ENCODE measurements around the gene UPK2. TPM values are rescaled to one million over a fixed set of nuclear protein-coding genes. Genes with fewer than 3 reads are reported as not detected.

Gene UPK2
- polyA plus RNA-seq, 3 donors: 3.5 to 6.0 (median 5.9) TPM

- no peak for DNase-seq (ENCODE audit: extremely low read depth in 1 of 11, low read depth in 9 of 11, low spot score in 4 of 11)
Observed at GRCh38 chr11:118915396-118915795, 40.7 kb upstream of the UPK2 start.

GRCh38 chr11:118915941-118916841 is 39.9 kb upstream of the UPK2 start:
- DNase-seq (ENCODE audit: extremely low read depth in 1 of 11, low read depth in 9 of 11, low spot score in 4 of 11): no peak

GRCh38 chr11:118916842-118917388 is 39.2 kb upstream of the UPK2 start:
- no peak for DNase-seq (ENCODE audit: extremely low read depth in 1 of 11, low read depth in 9 of 11, low spot score in 4 of 11)

- DNase-seq (ENCODE audit: extremely low read depth in 1 of 11, low read depth in 9 of 11, low spot score in 4 of 11): no peak
Observed at GRCh38 chr11:118917481-118918127, 38.5 kb upstream of the UPK2 start.

GRCh38 chr11:118918128-118918685 is 37.9 kb upstream of the UPK2 start:
- DNase-seq (ENCODE audit: extremely low read depth in 1 of 11, low read depth in 9 of 11, low spot score in 4 of 11): peak in 5 of 11 donors; percentile 74 to 91 (median 88)

GRCh38 chr11:118918686-118919280 is 37.3 kb upstream of the UPK2 start:
- DNase-seq (ENCODE audit: extremely low read depth in 1 of 11, low read depth in 9 of 11, low spot score in 4 of 11): no peak

GRCh38 chr11:118921121-118921928 is 34.8 kb upstream of the UPK2 start:
- DNase-seq (ENCODE audit: extremely low read depth in 1 of 11, low read depth in 9 of 11, low spot score in 4 of 11): no peak

- peak in 1 of 11 donors; percentile 52 for DNase-seq (ENCODE audit: extremely low read depth in 1 of 11, low read depth in 9 of 11, low spot score in 4 of 11)
Observed at GRCh38 chr11:118921929-118922744, 34.0 kb upstream of the UPK2 start.

GRCh38 chr11:118922745-118923627 is 33.1 kb upstream of the UPK2 start:
- no peak for DNase-seq (ENCODE audit: extremely low read depth in 1 of 11, low read depth in 9 of 11, low spot score in 4 of 11)

GRCh38 chr11:118923721-118924587 is 32.1 kb upstream of the UPK2 start:
- DNase-seq (ENCODE audit: extremely low read depth in 1 of 11, low read depth in 9 of 11, low spot score in 4 of 11): no peak

GRCh38 chr11:118924591-118925585 is 31.2 kb upstream of the UPK2 start:
- DNase-seq (ENCODE audit: extremely low read depth in 1 of 11, low read depth in 9 of 11, low spot score in 4 of 11): no peak

- DNase-seq (ENCODE audit: extremely low read depth in 1 of 11, low read depth in 9 of 11, low spot score in 4 of 11): no peak
Observed at GRCh38 chr11:118927554-118928100, 28.5 kb upstream of the UPK2 start.

- DNase-seq (ENCODE audit: extremely low read depth in 1 of 11, low read depth in 9 of 11, low spot score in 4 of 11): peak in 8 of 11 donors; percentile 89 to 95 (median 93)
Observed at GRCh38 chr11:118928101-118928869, 27.8 kb upstream of the UPK2 start.

Measured in renal cortex interstitium (tissue), 11 donors.